K562 (cell line): ENCODE measurements around the gene MBIP. TPM values are rescaled to one million over a fixed set of nuclear protein-coding genes. Genes with fewer than 3 reads are reported as not detected.
"Not testable (repeated sequence)": the region's sequence is repeated elsewhere in the genome, so short reads cannot be mapped to it uniquely, and the experiment has no call there.

Experiments
- ATAC-seq: fragments of 200-7000 bp; cut with Tn5 transposase; 3 replicates; pipeline ENCODE4 v1.9.1; 2020; ENCODE audit warnings: moderate library complexity
- BruUV-seq: library from RNA; stranded (reverse); fragments of 400-500 nt; replicated peaks from 2 replicates; lab custom pipeline; 2021; lab: Mats Ljungman, UMichigan
- CTCF ChIA-PET: fragments of 300-600 bp; formaldehyde crosslinking; extraction: SDS; loops from one replicate; lab custom pipeline; 2021; ENCODE audit warnings: low intra/inter-chr PET ratio; lab: Yijun Ruan, JAX
- POLR2A ChIA-PET: fragments of 300-600, 350-650 bp; sonication (Branson Sonifier 250); formaldehyde crosslinking; extraction: SDS; loops from one replicate; lab custom pipeline; 2021; ENCODE audit warnings: antibody characterized with exemption, inconsistent platforms; lab: Yijun Ruan, JAX
- DNase-seq, 4 experiments: peaks; one replicate each; pipeline versions ENCODE4 v3.0.0 to v3.0.0-alpha.2; 2011 to 2018; ENCODE audit warnings: low spot score in 3 of 4, mixed read lengths in 3 of 4; ENCODE audit errors: extremely low read depth in 1 of 4
- FAIRE-seq: peaks from 2 replicates; lab custom pipeline; 2011; peaks lifted over from hg19 to GRCh38; lab: Jason Lieb, UNC
- H2AFZ ChIP-seq: 2 replicates; pipeline ENCODE4 v1.6.0; 2011; ENCODE audit warnings: low read depth, low read length, control low read depth, inconsistent platforms
- H3K27ac ChIP-seq: fragments of 200-600 bp; 3 replicates; pipeline ENCODE4 v1.8.0; 2011; ENCODE audit warnings: low read depth, mild to moderate bottlenecking, control low read depth, inconsistent platforms, low read length, moderate library complexity, mixed read lengths; ENCODE audit errors: extremely low read depth
- H3K27me3 ChIP-seq, 2 experiments: fragments of 300-600 bp in 1 of 2; 2 replicates in 1 of 2; 3 replicates in 1 of 2; pipeline versions ENCODE4 v1.6.0 to v1.8.0; 2011; ENCODE audit warnings: inconsistent platforms in 2 of 2, low read length in 2 of 2, mild to moderate bottlenecking in 1 of 2, mixed read lengths in 1 of 2, moderate library complexity in 1 of 2; ENCODE audit not compliant: control insufficient read depth in 2 of 2, insufficient read depth in 2 of 2
- H3K36me3 ChIP-seq: fragments of 300-600 bp; 3 replicates; pipeline ENCODE4 v1.8.0; 2011; ENCODE audit warnings: mild to moderate bottlenecking, low read length, inconsistent platforms; ENCODE audit not compliant: control insufficient read depth, insufficient read depth
- H3K4me1 ChIP-seq, 2 experiments: fragments of 200-600 bp in 1 of 2; replicated peaks in 1 of 2; 2 replicates in 1 of 2; 3 replicates in 1 of 2; pipeline versions ENCODE4 v1.5.1 to v1.8.0; 2011; ENCODE audit warnings: inconsistent platforms in 2 of 2, low read length in 2 of 2, mild to moderate bottlenecking in 1 of 2, mixed read lengths in 1 of 2, moderate library complexity in 1 of 2; ENCODE audit not compliant: control insufficient read depth in 2 of 2, insufficient read depth in 2 of 2
- H3K4me2 ChIP-seq: 2 replicates; pipeline ENCODE4 v1.6.1; 2011; ENCODE audit warnings: low read length, control low read depth, inconsistent platforms, mixed read lengths; ENCODE audit not compliant: insufficient read depth
- H3K4me3 ChIP-seq: fragments of 200-600 bp; sonication (generic), shearing (Covaris generic); 2 replicates; pipeline ENCODE4 v1.5.1; 2016; ENCODE audit warnings: control low read depth, inconsistent platforms
- H3K79me2 ChIP-seq: fragments of 200-600 bp; 3 replicates; pipeline ENCODE4 v1.8.0; 2011; ENCODE audit warnings: low read length, inconsistent platforms; ENCODE audit not compliant: control insufficient read depth, insufficient read depth
- H3K9ac ChIP-seq, 2 experiments: 2 replicates each; pipeline versions ENCODE4 v1.6.0 to v1.6.1; 2011; ENCODE audit warnings: low read depth in 2 of 2, low read length in 2 of 2, control low read depth in 1 of 2, inconsistent platforms in 1 of 2, mild to moderate bottlenecking in 1 of 2, mixed read lengths in 1 of 2; ENCODE audit not compliant: insufficient read depth in 1 of 2
- H3K9me1 ChIP-seq: one replicate; pipeline ENCODE4 v1.6.0; 2011; ENCODE audit warnings: inconsistent platforms, mild to moderate bottlenecking, low read length, moderate library complexity; ENCODE audit not compliant: control insufficient read depth, insufficient read depth
- H3K9me3 ChIP-seq: replicated peaks from 2 replicates; pipeline ENCODE4 v1.5.1; 2011; ENCODE audit warnings: low read depth, low read length, inconsistent platforms; ENCODE audit not compliant: control insufficient read depth, insufficient read depth
- H4K20me1 ChIP-seq: replicated peaks from 2 replicates; pipeline ENCODE4 v1.6.1; 2011; ENCODE audit warnings: low read length, inconsistent platforms, mixed read lengths; ENCODE audit not compliant: control insufficient read depth, insufficient read depth
- EP300 ChIP-seq: IDR thresholded peaks from 2 replicates; pipeline ENCODE4 v1.6.1; 2012; ENCODE audit warnings: low read length, improper control_type of control experiment
- HDAC8 ChIP-seq: fragments of 450-650 bp; IDR thresholded peaks from 2 replicates; pipeline ENCODE4 v1.6.1; 2016; ENCODE audit warnings: mild to moderate bottlenecking, missing genetic modification characterization, moderate library complexity, missing compliant biosample characterization
- IFI16 ChIP-seq: fragments of 250-450 bp; sonication (Bioruptor Pico); IDR thresholded peaks from 2 replicates; pipeline ENCODE4 v2.1.2; 2022; ENCODE audit warnings: mild to moderate bottlenecking, inconsistent platforms
- NFYB ChIP-seq: IDR thresholded peaks from 2 replicates; pipeline ENCODE4 v1.6.1; 2011; ENCODE audit warnings: mild to moderate bottlenecking, moderate library complexity; ENCODE audit not compliant: insufficient read length; ENCODE audit errors: extremely low read depth
- RBM17 ChIP-seq: fragments of 200-400 bp; formaldehyde crosslinking; IDR thresholded peaks from 2 replicates; pipeline ENCODE4 v1.6.1; 2017; ENCODE audit warnings: low read depth, mild to moderate bottlenecking, low read length, borderline replicate concordance
- TAF7 ChIP-seq: fragments of 450-650 bp; IDR thresholded peaks from 2 replicates; pipeline ENCODE4 v1.6.1; 2016; ENCODE audit warnings: missing genetic modification characterization, missing compliant biosample characterization
- ZBTB1 ChIP-seq: sonication (generic); formaldehyde crosslinking; IDR thresholded peaks from 2 replicates; pipeline ENCODE4 v1.8.1; 2023; ENCODE audit warnings: missing genetic modification reagents, low read depth, mild to moderate bottlenecking, borderline replicate concordance
- ZFPM2 ChIP-seq: fragments of 250-450 bp; sonication (Bioruptor Pico); IDR thresholded peaks from 2 replicates; pipeline ENCODE4 v1.5.1; 2022; ENCODE audit warnings: mild to moderate bottlenecking
- ZNF384 ChIP-seq: IDR thresholded peaks from 2 replicates; pipeline ENCODE4 v1.6.1; 2012; ENCODE audit warnings: low read depth, low read length, improper control_type of control experiment
- whole genome bisulfite sequencing: fragments of 100-300 bp; shearing (Covaris generic); methylation state at CpG from one replicate; pipeline ENCODE4 v1.1.6; 2016; ENCODE audit warnings: low coverage, mixed read lengths; ENCODE audit not compliant: insufficient coverage; ENCODE audit errors: missing lambda C conversion rate; 5-methylcytosine and 5-hydroxymethylcytosine counted together
- in situ Hi-C: fragments of 300-500 bp; cut with MboI; formaldehyde crosslinking; loops from 4 replicates; pipeline ENCODE4 v1.15.0; 2018; ENCODE audit warnings: inconsistent platforms, mixed read lengths
- intact Hi-C: fragments of 100-400 bp; cut with micrococcal nuclease; formaldehyde crosslinking; loops from 2 replicates; pipeline ENCODE4 v1.14.2; 2022
- polyA plus RNA-seq, 8 experiments: library from polyadenylated mRNA; depleted of rRNA in 4 of 8; stranded (reverse) in 5 of 8; unstranded in 3 of 8; fragments of >200 nt; fragmentation: Nextera tagmentation in 2 of 8; fragmentation: Illumina TruSeq in 1 of 8; extraction: Ambion mirVana in 2 of 8; extraction: Trizol in 1 of 8; gene quantifications; 2 replicates each; pipeline versions ENCODE4 v1.2.1 to v1.2.3, GENCODE V29; 2011 to 2014; ENCODE audit warnings: inconsistent platforms in 1 of 8, missing spikeins in 1 of 8
- total RNA-seq, 7 experiments: library from RNA; depleted of rRNA in 6 of 7; stranded (reverse); fragments of >200 nt in 6 of 7; fragmentation: Illumina TruSeq in 2 of 7; extraction: Trizol in 2 of 7; gene quantifications; 2 replicates each; pipeline versions ENCODE4 v1.2.1 to v1.2.3, GENCODE V29; 2011 to 2021; ENCODE audit warnings: low replicate concordance in 1 of 7
- TF ChIP-seq, protein P1 (sequence below), 2 experiments: fragments of 150-350 bp in 1 of 2; IDR thresholded peaks; 2 replicates each; pipeline ENCODE4 v1.6.1; 2012 to 2016; ENCODE audit warnings: low read depth in 2 of 2, low read length in 2 of 2, mild to moderate bottlenecking in 1 of 2, moderate library complexity in 1 of 2
- TF ChIP-seq, protein P2 (sequence below): conservative IDR thresholded peaks from 2 replicates; pipeline ENCODE4 v1.6.1; 2011; ENCODE audit warnings: low read depth, mild to moderate bottlenecking, low read length; ENCODE audit not compliant: control insufficient read depth

MBIP gene
- total and polyA plus RNA-seq, 9 of the 15 experiments (the other 6 are each of a cell fraction or from before 2014, with no cell fraction given), result 8.4 to 31.1 (median 19.4) TPM

DNA sequence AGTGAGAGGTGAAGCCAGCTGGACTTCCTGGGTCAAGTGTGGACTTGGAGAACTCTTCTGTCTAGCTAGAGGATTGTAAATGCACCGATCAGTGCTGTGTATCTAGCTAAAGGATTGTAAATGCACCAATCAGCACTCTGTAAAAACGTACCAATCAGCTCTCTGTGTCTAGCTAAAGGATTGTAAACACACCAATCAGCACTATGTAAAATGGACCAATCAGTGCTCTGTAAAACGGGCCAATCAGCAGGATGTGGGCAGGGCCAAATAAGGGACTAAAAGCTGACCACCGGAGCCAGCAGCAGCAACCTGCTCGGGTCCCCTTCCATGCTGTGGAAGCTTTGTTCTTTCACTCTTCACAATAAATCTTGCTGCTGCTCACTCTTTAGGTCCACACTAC, 21.4 kb upstream of the MBIP start:
- POLR2A ChIA-PET, result not testable (repeated sequence)

DNA sequence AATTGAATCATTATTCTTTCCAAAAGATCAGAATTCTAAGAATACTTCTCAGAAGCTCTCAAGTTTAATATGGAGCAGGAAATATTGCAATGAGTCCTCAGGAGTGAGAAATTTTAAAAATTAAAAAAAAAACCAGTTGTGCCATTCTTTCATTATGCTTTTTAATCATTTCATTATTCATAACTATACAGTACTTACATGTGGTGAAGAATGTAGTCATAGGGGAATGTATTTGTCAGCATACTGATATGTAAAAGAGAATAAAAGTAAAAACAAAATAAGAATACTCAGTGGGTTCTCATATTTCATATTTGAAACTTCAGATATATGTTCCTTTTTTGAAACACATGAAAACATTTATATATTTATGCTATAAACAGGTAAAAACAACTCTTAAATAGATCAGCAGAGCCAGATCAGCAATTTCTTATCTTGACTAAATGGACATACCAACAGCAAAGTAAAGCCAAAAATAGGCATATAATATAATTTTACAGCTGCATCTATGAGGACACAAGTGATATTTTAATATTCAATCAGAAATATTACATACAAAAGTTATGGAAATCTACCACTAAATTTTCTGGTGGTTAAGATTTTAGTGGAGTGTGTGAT, 19.9 kb upstream of the MBIP start:
- H2AFZ ChIP-seq, result no peak overlapping the region
- FAIRE-seq (no peak), DNase-seq (no peak), ATAC-seq (no peak)
- no peaks in the 10 kb centered on the region for H3K36me3 ChIP-seq
- H3K4me1 ChIP-seq, result no peaks in the 10 kb centered on the region
- H3K9ac ChIP-seq, result no peak overlapping the region
- no peak overlapping the region for H3K4me3 ChIP-seq
- ChIA-PET POLR2A (no interaction called here), CTCF (no interaction called here)
- no peak overlapping the region for H3K27ac ChIP-seq
- H3K79me2 ChIP-seq, result no peaks in the 10 kb centered on the region
- no peaks in the 10 kb centered on the region for H3K27me3 ChIP-seq
- no TSS peak for BruUV-seq
- no peaks in the 10 kb centered on the region for H3K9me1 ChIP-seq
- H4K20me1 ChIP-seq, result no peaks in the 10 kb centered on the region
- no peak overlapping the region for H3K4me2 ChIP-seq
- in situ Hi-C loops, result no loop called here
- no peaks in the 10 kb centered on the region for H3K9me3 ChIP-seq
- intact Hi-C loops, result no loop called here
- no peak for TF ChIP-seq IFI16 (CRISPR knock-in tag)
- no peak for TF ChIP-seq HDAC8
- TF ChIP-seq TAF7 (tag), result no peak
- TF ChIP-seq, protein P1, sequence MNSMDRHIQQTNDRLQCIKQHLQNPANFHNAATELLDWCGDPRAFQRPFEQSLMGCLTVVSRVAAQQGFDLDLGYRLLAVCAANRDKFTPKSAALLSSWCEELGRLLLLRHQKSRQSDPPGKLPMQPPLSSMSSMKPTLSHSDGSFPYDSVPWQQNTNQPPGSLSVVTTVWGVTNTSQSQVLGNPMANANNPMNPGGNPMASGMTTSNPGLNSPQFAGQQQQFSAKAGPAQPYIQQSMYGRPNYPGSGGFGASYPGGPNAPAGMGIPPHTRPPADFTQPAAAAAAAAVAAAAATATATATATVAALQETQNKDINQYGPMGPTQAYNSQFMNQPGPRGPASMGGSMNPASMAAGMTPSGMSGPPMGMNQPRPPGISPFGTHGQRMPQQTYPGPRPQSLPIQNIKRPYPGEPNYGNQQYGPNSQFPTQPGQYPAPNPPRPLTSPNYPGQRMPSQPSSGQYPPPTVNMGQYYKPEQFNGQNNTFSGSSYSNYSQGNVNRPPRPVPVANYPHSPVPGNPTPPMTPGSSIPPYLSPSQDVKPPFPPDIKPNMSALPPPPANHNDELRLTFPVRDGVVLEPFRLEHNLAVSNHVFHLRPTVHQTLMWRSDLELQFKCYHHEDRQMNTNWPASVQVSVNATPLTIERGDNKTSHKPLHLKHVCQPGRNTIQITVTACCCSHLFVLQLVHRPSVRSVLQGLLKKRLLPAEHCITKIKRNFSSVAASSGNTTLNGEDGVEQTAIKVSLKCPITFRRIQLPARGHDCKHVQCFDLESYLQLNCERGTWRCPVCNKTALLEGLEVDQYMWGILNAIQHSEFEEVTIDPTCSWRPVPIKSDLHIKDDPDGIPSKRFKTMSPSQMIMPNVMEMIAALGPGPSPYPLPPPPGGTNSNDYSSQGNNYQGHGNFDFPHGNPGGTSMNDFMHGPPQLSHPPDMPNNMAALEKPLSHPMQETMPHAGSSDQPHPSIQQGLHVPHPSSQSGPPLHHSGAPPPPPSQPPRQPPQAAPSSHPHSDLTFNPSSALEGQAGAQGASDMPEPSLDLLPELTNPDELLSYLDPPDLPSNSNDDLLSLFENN (IDR thresholded peaks at IDR 0.05; ENCODE audit: low read depth in 2 of 2, low read length in 2 of 2), result no peak
- TF ChIP-seq EP300, result no peak
- TF ChIP-seq ZNF384, result no peak
- TF ChIP-seq ZBTB1 (CRISPR knock-in tag), result no peak
- no peak for TF ChIP-seq ZFPM2 (CRISPR knock-in tag)
- no peak for TF ChIP-seq RBM17
- TF ChIP-seq, protein P2, sequence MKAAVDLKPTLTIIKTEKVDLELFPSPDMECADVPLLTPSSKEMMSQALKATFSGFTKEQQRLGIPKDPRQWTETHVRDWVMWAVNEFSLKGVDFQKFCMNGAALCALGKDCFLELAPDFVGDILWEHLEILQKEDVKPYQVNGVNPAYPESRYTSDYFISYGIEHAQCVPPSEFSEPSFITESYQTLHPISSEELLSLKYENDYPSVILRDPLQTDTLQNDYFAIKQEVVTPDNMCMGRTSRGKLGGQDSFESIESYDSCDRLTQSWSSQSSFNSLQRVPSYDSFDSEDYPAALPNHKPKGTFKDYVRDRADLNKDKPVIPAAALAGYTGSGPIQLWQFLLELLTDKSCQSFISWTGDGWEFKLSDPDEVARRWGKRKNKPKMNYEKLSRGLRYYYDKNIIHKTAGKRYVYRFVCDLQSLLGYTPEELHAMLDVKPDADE, result no peak

More for the DNA sequence above, 21.4 kb upstream of the MBIP start:
- H3K4me3 ChIP-seq, H2AFZ ChIP-seq, H3K36me3 ChIP-seq, H3K27ac ChIP-seq, DNase-seq, H3K4me2 ChIP-seq, ATAC-seq, H3K27me3 ChIP-seq, H4K20me1 ChIP-seq, H3K79me2 ChIP-seq, FAIRE-seq, in situ Hi-C loops: not testable (repeated sequence)
- peak; percentile 52 for TF ChIP-seq NFYB
- TF ChIP-seq, all 486 proteins: peak for 1; not testable (repeated sequence) for 485
- H3K9me3 ChIP-seq, BruUV-seq, intact Hi-C loops, CTCF ChIA-PET, H3K9ac ChIP-seq, H3K9me1 ChIP-seq, H3K4me1 ChIP-seq: not testable (repeated sequence)
- 0% methylated on average over 2 of the region's 5 CpGs for WGBS
